ENCODE measurements around the gene ARFIP2.

The ARFIP2 gene

GRCh38 chr11:6458352-6459098 is 22.6 kb downstream of the ARFIP2 start:
- Histone ChIP-seq H3K9me3 (ENCODE audit: low read length) (no peaks in the 10 kb centered on the region), H3K4me1 (ENCODE audit: insufficient read depth, low read length) (no peaks in the 10 kb centered on the region), H3K27ac (ENCODE audit: low read depth, low read length) (no peak overlapping the region), H3K9ac (ENCODE audit: low read length) (no peak overlapping the region), H3K4me3 (ENCODE audit: low read depth in 1 of 2, low read length in 2 of 2) (no peak overlapping the region), H3K36me3 (ENCODE audit: insufficient read depth, low read length) (peaks cover 59% of the 10 kb centered on the region), H3K27me3 (ENCODE audit: control insufficient read depth in 1 of 2, insufficient read depth in 2 of 2, low read length in 2 of 2) (no peaks in the 10 kb centered on the region)

GRCh38 chr11:6457581-6458320 is 23.4 kb downstream of the ARFIP2 start:
- no peak overlapping the region for H3K4me3 ChIP-seq (ENCODE audit: low read depth in 1 of 2, low read length in 2 of 2)
- no peaks in the 10 kb centered on the region for H3K4me1 ChIP-seq (ENCODE audit: insufficient read depth, low read length)
- H3K9me3 ChIP-seq (ENCODE audit: low read length) = no peaks in the 10 kb centered on the region
- H3K9ac ChIP-seq (ENCODE audit: low read length) = no peak overlapping the region
- H3K27me3 ChIP-seq (ENCODE audit: control insufficient read depth in 1 of 2, insufficient read depth in 2 of 2, low read length in 2 of 2) = no peaks in the 10 kb centered on the region
- H3K27ac ChIP-seq (ENCODE audit: low read depth, low read length) = no peak overlapping the region
- peaks cover 63% of the 10 kb centered on the region for H3K36me3 ChIP-seq (ENCODE audit: insufficient read depth, low read length)

- no peaks in the 10 kb centered on the region for H3K27me3 ChIP-seq (ENCODE audit: control insufficient read depth in 1 of 2, insufficient read depth in 2 of 2, low read length in 2 of 2)
- no peaks in the 10 kb centered on the region for H3K9me3 ChIP-seq (ENCODE audit: low read length)
- H3K9ac ChIP-seq (ENCODE audit: low read length) = no peak overlapping the region
- H3K4me3 ChIP-seq (ENCODE audit: low read depth in 1 of 2, low read length in 2 of 2) = no peak overlapping the region
- H3K4me1 ChIP-seq (ENCODE audit: insufficient read depth, low read length) = no peaks in the 10 kb centered on the region
- peaks cover 74% of the 10 kb centered on the region for H3K36me3 ChIP-seq (ENCODE audit: insufficient read depth, low read length)
- no peak overlapping the region for H3K27ac ChIP-seq (ENCODE audit: low read depth, low read length)
Observed at GRCh38 chr11:6456361-6457073, 24.6 kb downstream of the ARFIP2 start.

- no peak overlapping the region for H3K4me3 ChIP-seq (ENCODE audit: low read depth in 1 of 2, low read length in 2 of 2)
- H3K36me3 ChIP-seq (ENCODE audit: insufficient read depth, low read length) = peaks cover 89% of the 10 kb centered on the region
Observed at GRCh38 chr11:6455070-6455469, 26.1 kb downstream of the ARFIP2 start.

GRCh38 chr11:6453152-6453551 is 28.0 kb downstream of the ARFIP2 start:
- H3K9ac ChIP-seq (ENCODE audit: low read length) = no peak overlapping the region
- no peaks in the 10 kb centered on the region for H3K27me3 ChIP-seq (ENCODE audit: control insufficient read depth in 1 of 2, insufficient read depth in 2 of 2, low read length in 2 of 2)
- H3K36me3 ChIP-seq (ENCODE audit: insufficient read depth, low read length) = peaks cover 91% of the 10 kb centered on the region
- H3K27ac ChIP-seq (ENCODE audit: low read depth, low read length) = no peak overlapping the region
- H3K9me3 ChIP-seq (ENCODE audit: low read length) = no peaks in the 10 kb centered on the region
- no peaks in the 10 kb centered on the region for H3K4me1 ChIP-seq (ENCODE audit: insufficient read depth, low read length)
- H3K4me3 ChIP-seq (ENCODE audit: low read depth in 1 of 2, low read length in 2 of 2) = no peak overlapping the region

More at GRCh38 chr11:6455070-6455469, 26.1 kb downstream of the ARFIP2 start:
- H3K4me1 ChIP-seq (ENCODE audit: insufficient read depth, low read length) = no peaks in the 10 kb centered on the region
- H3K27ac ChIP-seq (ENCODE audit: low read depth, low read length) = no peak overlapping the region
- no peaks in the 10 kb centered on the region for H3K27me3 ChIP-seq (ENCODE audit: control insufficient read depth in 1 of 2, insufficient read depth in 2 of 2, low read length in 2 of 2)
- no peak overlapping the region for H3K9ac ChIP-seq (ENCODE audit: low read length)
- no peaks in the 10 kb centered on the region for H3K9me3 ChIP-seq (ENCODE audit: low read length)

GRCh38 chr11:6452219-6452618 is 28.9 kb downstream of the ARFIP2 start:
- H3K9ac ChIP-seq (ENCODE audit: low read length) = no peak overlapping the region
- H3K27me3 ChIP-seq (ENCODE audit: control insufficient read depth in 1 of 2, insufficient read depth in 2 of 2, low read length in 2 of 2) = no peaks in the 10 kb centered on the region
- no peaks in the 10 kb centered on the region for H3K9me3 ChIP-seq (ENCODE audit: low read length)
- no peak overlapping the region for H3K4me3 ChIP-seq (ENCODE audit: low read depth in 1 of 2, low read length in 2 of 2)
- no peak overlapping the region for H3K27ac ChIP-seq (ENCODE audit: low read depth, low read length)
- no peaks in the 10 kb centered on the region for H3K4me1 ChIP-seq (ENCODE audit: insufficient read depth, low read length)
- peaks cover 89% of the 10 kb centered on the region for H3K36me3 ChIP-seq (ENCODE audit: insufficient read depth, low read length)

- no peak overlapping the region for H3K27ac ChIP-seq (ENCODE audit: low read depth, low read length)
- no peaks in the 10 kb centered on the region for H3K4me1 ChIP-seq (ENCODE audit: insufficient read depth, low read length)
- H3K9me3 ChIP-seq (ENCODE audit: low read length) = no peaks in the 10 kb centered on the region
- no peak overlapping the region for H3K9ac ChIP-seq (ENCODE audit: low read length)
- H3K36me3 ChIP-seq (ENCODE audit: insufficient read depth, low read length) = peaks cover 56% of the 10 kb centered on the region
- no peaks in the 10 kb centered on the region for H3K27me3 ChIP-seq (ENCODE audit: control insufficient read depth in 1 of 2, insufficient read depth in 2 of 2, low read length in 2 of 2)
- H3K4me3 ChIP-seq (ENCODE audit: low read depth in 1 of 2, low read length in 2 of 2) = no peak overlapping the region
Observed at GRCh38 chr11:6448574-6448973, 32.6 kb downstream of the ARFIP2 start.

- H3K27ac ChIP-seq (ENCODE audit: low read depth, low read length) = no peak overlapping the region
- H3K9me3 ChIP-seq (ENCODE audit: low read length) = no peaks in the 10 kb centered on the region
- H3K36me3 ChIP-seq (ENCODE audit: insufficient read depth, low read length) = peaks cover 7% of the 10 kb centered on the region
- H3K4me3 ChIP-seq (ENCODE audit: low read depth in 1 of 2, low read length in 2 of 2) = no peak overlapping the region
- H3K27me3 ChIP-seq (ENCODE audit: control insufficient read depth in 1 of 2, insufficient read depth in 2 of 2, low read length in 2 of 2) = no peaks in the 10 kb centered on the region
- no peaks in the 10 kb centered on the region for H3K4me1 ChIP-seq (ENCODE audit: insufficient read depth, low read length)
- H3K9ac ChIP-seq (ENCODE audit: low read length) = no peak overlapping the region
Observed at GRCh38 chr11:6443269-6444003, 37.7 kb downstream of the ARFIP2 start.

GRCh38 chr11:6442441-6442840 is 38.7 kb downstream of the ARFIP2 start:
- H3K9ac ChIP-seq (ENCODE audit: low read length) = no peak overlapping the region
- peaks cover under 1% of the 10 kb centered on the region for H3K36me3 ChIP-seq (ENCODE audit: insufficient read depth, low read length)
- no peak overlapping the region for H3K27ac ChIP-seq (ENCODE audit: low read depth, low read length)
- H3K27me3 ChIP-seq (ENCODE audit: control insufficient read depth in 1 of 2, insufficient read depth in 2 of 2, low read length in 2 of 2) = no peaks in the 10 kb centered on the region
- no peaks in the 10 kb centered on the region for H3K9me3 ChIP-seq (ENCODE audit: low read length)
- no peaks in the 10 kb centered on the region for H3K4me1 ChIP-seq (ENCODE audit: insufficient read depth, low read length)
- H3K4me3 ChIP-seq (ENCODE audit: low read depth in 1 of 2, low read length in 2 of 2) = no peak overlapping the region

GRCh38 chr11:6440906-6441358 is 40.2 kb downstream of the ARFIP2 start, which contains the start of gene HPX:
HPX (minus strand) TSS chr11:6440987; CDS start chr11:6440963, 24 bp downstream.
- H3K4me1 ChIP-seq (ENCODE audit: insufficient read depth, low read length) = no peaks in the 10 kb centered on the region
- no peak within 1 kb of the TSS for H3K27ac ChIP-seq (ENCODE audit: low read depth, low read length)
- no peaks in the 10 kb centered on the region for H3K36me3 ChIP-seq (ENCODE audit: insufficient read depth, low read length)
- H3K9ac ChIP-seq (ENCODE audit: low read length) = no peak within 1 kb of the TSS
- no peaks in the 10 kb centered on the region for H3K9me3 ChIP-seq (ENCODE audit: low read length)
- no peaks in the 10 kb centered on the region for H3K27me3 ChIP-seq (ENCODE audit: control insufficient read depth in 1 of 2, insufficient read depth in 2 of 2, low read length in 2 of 2)
- H3K4me3 ChIP-seq (ENCODE audit: low read depth in 1 of 2, low read length in 2 of 2) = no peak within 1 kb of the TSS
